Mesenchymal stem cell (in vitro differentiated cells and primary cell): ENCODE results near the gene POLR2E.

Experiments
- DNase-seq: peaks from one replicate; pipeline ENCODE4 v3.0.0-alpha.2; 2013
- H2AFZ ChIP-seq: one replicate; pipeline ENCODE4 v1.6.1; 2013; ENCODE audit warnings: low read depth, mild to moderate bottlenecking, control low read depth, inconsistent platforms, low read length, moderate library complexity
- H2AK5ac ChIP-seq: 2 replicates; pipeline ENCODE4 v1.6.1; 2013; ENCODE audit warnings: low read length, moderate library complexity, mild to moderate bottlenecking, inconsistent platforms; ENCODE audit not compliant: severe bottlenecking
- H2BK120ac ChIP-seq: one replicate; pipeline ENCODE4 v1.6.1; 2013; ENCODE audit warnings: low read depth, mild to moderate bottlenecking, inconsistent platforms, low read length, moderate library complexity
- H2BK12ac ChIP-seq, 2 experiments: one replicate each; pipeline ENCODE4 v1.6.1; 2013; ENCODE audit warnings: inconsistent platforms in 2 of 2, low read length in 2 of 2, mild to moderate bottlenecking in 2 of 2, moderate library complexity in 2 of 2, control low read depth in 1 of 2
- H2BK15ac ChIP-seq: one replicate; pipeline ENCODE4 v1.6.1; 2013; ENCODE audit warnings: mild to moderate bottlenecking, low read depth, inconsistent platforms; ENCODE audit not compliant: poor library complexity, severe bottlenecking
- H2BK5ac ChIP-seq: 2 replicates; pipeline ENCODE4 v1.6.1; 2013; ENCODE audit warnings: low read depth, mild to moderate bottlenecking, low read length, control low read depth, inconsistent platforms; ENCODE audit not compliant: poor library complexity, severe bottlenecking
- H3K14ac ChIP-seq, 2 experiments: one replicate each; pipeline ENCODE4 v1.6.1; 2013; ENCODE audit warnings: inconsistent platforms in 2 of 2, low read length in 2 of 2, control low read depth in 1 of 2, mild to moderate bottlenecking in 1 of 2, moderate library complexity in 1 of 2
- H3K18ac ChIP-seq, 2 experiments: one replicate each; pipeline ENCODE4 v1.6.1; 2013; ENCODE audit warnings: inconsistent platforms in 2 of 2, low read length in 2 of 2, control low read depth in 1 of 2, low read depth in 1 of 2, mild to moderate bottlenecking in 1 of 2
- H3K23ac ChIP-seq, 2 experiments: one replicate each; pipeline ENCODE4 v1.6.1; 2013; ENCODE audit warnings: inconsistent platforms in 2 of 2, low read length in 2 of 2, mild to moderate bottlenecking in 2 of 2, moderate library complexity in 2 of 2, control low read depth in 1 of 2
- H3K27ac ChIP-seq: 2 replicates; pipeline ENCODE4 v1.5.1; 2013; ENCODE audit warnings: mild to moderate bottlenecking, moderate library complexity, low read length, control low read depth, inconsistent platforms; ENCODE audit not compliant: poor library complexity, severe bottlenecking
- H3K27me3 ChIP-seq, 2 experiments: 2 replicates each; pipeline versions ENCODE4 v1.6.1 to v1.7.0; 2013; ENCODE audit warnings: low read length in 2 of 2, mild to moderate bottlenecking in 2 of 2, moderate library complexity in 2 of 2, control low read depth in 1 of 2, inconsistent platforms in 1 of 2; ENCODE audit not compliant: control insufficient read depth in 1 of 2, insufficient read depth in 1 of 2
- H3K36me3 ChIP-seq, 2 experiments: 2 replicates each; pipeline versions ENCODE4 v1.6.1 to v1.7.0; 2013; ENCODE audit warnings: low read length in 2 of 2, control low read depth in 1 of 2, inconsistent platforms in 1 of 2, low read depth in 1 of 2, mild to moderate bottlenecking in 1 of 2; ENCODE audit not compliant: insufficient read depth in 2 of 2, control insufficient read depth in 1 of 2
- H3K4ac ChIP-seq, 2 experiments: one replicate each; pipeline ENCODE4 v1.6.1; 2013; ENCODE audit warnings: inconsistent platforms in 2 of 2, low read length in 2 of 2, mild to moderate bottlenecking in 2 of 2, moderate library complexity in 2 of 2, control low read depth in 1 of 2, low read depth in 1 of 2
- H3K4me1 ChIP-seq: 2 replicates; pipeline ENCODE4 v1.6.1; 2013; ENCODE audit warnings: low read depth, low read length, control low read depth; ENCODE audit not compliant: control insufficient read depth, insufficient read depth
- H3K4me2 ChIP-seq: 2 replicates; pipeline ENCODE4 v1.6.1; 2013; ENCODE audit warnings: low read length, mild to moderate bottlenecking, inconsistent platforms; ENCODE audit not compliant: poor library complexity, severe bottlenecking
- H3K4me3 ChIP-seq, 2 experiments: 2 replicates each; pipeline versions ENCODE4 v1.5.1 to v1.7.0; 2013; ENCODE audit warnings: low read length in 2 of 2, mild to moderate bottlenecking in 2 of 2, control low read depth in 1 of 2, low read depth in 1 of 2; ENCODE audit not compliant: insufficient read depth in 1 of 2
- H3K79me1 ChIP-seq: replicated peaks from 2 replicates; pipeline ENCODE4 v1.6.1; 2013; ENCODE audit warnings: mild to moderate bottlenecking, control low read depth, low read length, inconsistent platforms; ENCODE audit not compliant: poor library complexity, severe bottlenecking
- H3K9ac ChIP-seq: 2 replicates; pipeline ENCODE4 v1.7.0; 2013; ENCODE audit warnings: mild to moderate bottlenecking, low read length, moderate library complexity
- H3K9me3 ChIP-seq: 2 replicates; pipeline ENCODE4 v1.7.0; 2013; ENCODE audit warnings: mild to moderate bottlenecking, low read length; ENCODE audit not compliant: control insufficient read depth
- H4K8ac ChIP-seq: one replicate; pipeline ENCODE4 v1.6.1; 2013; ENCODE audit warnings: inconsistent platforms, mild to moderate bottlenecking, low read length, moderate library complexity
- H4K91ac ChIP-seq: one replicate; pipeline ENCODE4 v1.6.1; 2013; ENCODE audit warnings: mild to moderate bottlenecking, low read length, inconsistent platforms
- WGBS: methylation state at CpG from one replicate; pipeline ENCODE4 v1.1.7; 2013; ENCODE audit warnings: mixed read lengths; 5-methylcytosine and 5-hydroxymethylcytosine counted together

The POLR2E gene

DNA sequence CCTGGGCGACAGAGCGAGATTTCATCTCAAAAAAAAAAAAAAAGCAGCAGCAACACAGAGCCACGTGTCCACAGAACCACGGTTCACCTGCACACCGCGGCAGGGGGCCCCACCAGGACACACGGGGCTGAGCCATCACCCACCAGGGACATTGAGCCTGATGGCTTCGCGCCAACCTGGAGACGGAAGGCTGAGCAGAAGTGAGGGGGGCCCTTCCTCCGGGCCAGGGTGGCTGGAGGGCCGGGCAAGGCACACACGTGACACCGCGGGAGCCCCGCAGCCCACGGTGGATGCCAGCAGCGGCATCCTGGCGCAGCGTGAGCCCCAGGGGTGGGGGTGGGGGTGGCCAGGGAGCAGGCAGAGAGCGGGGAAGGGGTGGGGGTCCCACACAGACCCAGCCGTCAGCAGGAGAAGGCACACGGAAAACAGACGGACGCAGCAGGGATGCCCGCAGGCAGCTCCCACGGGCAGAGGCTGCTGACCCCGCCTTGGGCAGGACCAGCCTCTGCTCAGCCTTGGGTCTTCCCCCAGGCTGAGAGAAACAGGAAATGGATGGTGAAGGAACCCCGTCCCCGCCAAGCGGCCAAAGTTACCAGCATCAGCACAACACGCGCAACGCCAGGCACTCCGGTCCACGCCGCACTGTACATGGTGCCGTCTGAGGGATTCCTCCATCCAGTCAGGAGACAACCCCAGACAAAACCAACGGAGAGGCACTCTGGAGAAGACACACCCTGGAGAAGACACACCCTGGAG is 45.3 kb upstream of the POLR2E start:
- 98% methylated on average over 39 of the region's 39 CpGs for whole genome bisulfite sequencing

DNA sequence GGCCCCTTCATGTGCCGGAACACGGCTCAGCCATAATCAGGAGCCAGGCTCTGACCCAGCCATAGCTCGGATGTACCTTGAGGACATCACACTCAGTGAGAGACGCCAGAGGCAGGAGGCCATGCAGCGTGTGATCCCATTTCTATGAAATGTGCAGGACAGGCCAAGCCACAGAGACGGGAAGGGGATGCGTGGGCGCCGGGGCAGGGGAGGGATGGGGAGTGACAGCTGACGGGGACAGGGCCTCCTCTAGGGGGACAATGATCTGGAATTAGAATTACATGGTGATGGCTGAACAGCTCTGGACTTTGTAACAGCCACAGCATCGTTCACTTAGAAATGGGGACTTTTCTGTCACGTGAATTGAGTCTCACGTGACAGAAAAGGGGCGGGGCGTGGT is 44.0 kb upstream of the POLR2E start:
- H3K36me3 ChIP-seq, result peaks cover 56 to 82% of the 10 kb centered on the region in 2 experiments
- H3K27me3 ChIP-seq, result no peaks in the 10 kb centered on the region
- peaks cover 35% of the 10 kb centered on the region for H3K79me1 ChIP-seq
- WGBS, result 95% methylated on average over 15 of the region's 15 CpGs
- no peak overlapping the region for H3K4me3 ChIP-seq
- no peak overlapping the region for H3K18ac ChIP-seq
- H4K8ac ChIP-seq, result no peak overlapping the region
- no peak overlapping the region for H2BK15ac ChIP-seq
- no peaks in the 10 kb centered on the region for H3K9me3 ChIP-seq
- H2BK5ac ChIP-seq, result no peak overlapping the region
- H2AK5ac ChIP-seq, result no peak overlapping the region
- H3K4ac ChIP-seq, result no peak overlapping the region
- H3K4me1 ChIP-seq, result peaks cover 12% of the 10 kb centered on the region
- H2AFZ ChIP-seq, result no peak overlapping the region
- no peak overlapping the region for H3K9ac ChIP-seq
- H3K14ac ChIP-seq, result no peak overlapping the region
- H4K91ac ChIP-seq, result no peak overlapping the region
- peak overlapping the region; percentile 24 for H2BK120ac ChIP-seq
- DNase-seq, result no peak
- no peak overlapping the region for H3K27ac ChIP-seq
- H3K4me2 ChIP-seq, result no peak overlapping the region
- no peak overlapping the region for H2BK12ac ChIP-seq
- no peak overlapping the region for H3K23ac ChIP-seq

More for the DNA sequence above, 45.3 kb upstream of the POLR2E start:
- Histone ChIP-seq H3K14ac (no peak overlapping the region), H3K4me3 (no peak overlapping the region), H3K27ac (no peak overlapping the region), H3K27me3 (no peaks in the 10 kb centered on the region), H2BK120ac (no peak overlapping the region), H3K79me1 (peaks cover 34% of the 10 kb centered on the region), H3K4ac (no peak overlapping the region), H3K9ac (no peak overlapping the region), H2AK5ac (no peak overlapping the region), H2BK5ac (no peak overlapping the region), H3K4me2 (no peak overlapping the region), H2BK12ac (no peak overlapping the region), H2BK15ac (no peak overlapping the region), H2AFZ (no peak overlapping the region), H3K4me1 (peaks cover 11% of the 10 kb centered on the region), H3K9me3 (no peaks in the 10 kb centered on the region), H4K8ac (no peak overlapping the region), H4K91ac (no peak overlapping the region), H3K23ac (no peak overlapping the region), H3K18ac (no peak overlapping the region), H3K36me3 (peaks cover 57 to 79% of the 10 kb centered on the region in 2 experiments)
- no peak for DNase-seq

DNA sequence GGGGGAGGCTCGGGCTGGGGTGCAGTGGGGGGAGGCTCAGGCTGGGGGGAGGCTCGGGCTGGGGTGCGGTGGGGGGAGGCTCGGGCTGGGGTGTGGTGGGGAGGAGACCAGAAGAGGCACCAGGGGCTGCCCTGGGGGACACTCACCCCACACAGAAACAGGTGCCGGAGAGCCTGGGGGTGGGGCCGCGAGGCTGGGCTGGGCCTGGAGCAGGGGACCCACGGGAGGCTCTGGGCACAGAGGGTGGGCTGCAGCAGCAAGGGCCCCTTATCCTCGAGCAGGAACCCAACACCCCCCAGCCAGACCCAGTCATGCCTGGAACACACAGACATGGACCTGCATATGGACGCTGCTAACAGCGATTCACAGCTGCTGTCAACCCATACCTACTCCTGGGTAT is 42.9 kb upstream of the POLR2E start:
- H2BK15ac ChIP-seq, result no peak overlapping the region
- H2AFZ ChIP-seq, result no peak overlapping the region
- H3K4me3 ChIP-seq, result no peak overlapping the region
- H3K23ac ChIP-seq, result no peak overlapping the region
- no peak for DNase-seq
- H4K8ac ChIP-seq, result no peak overlapping the region
- no peak overlapping the region for H3K27ac ChIP-seq
- H2BK120ac ChIP-seq, result no peak overlapping the region
- H2BK5ac ChIP-seq, result no peak overlapping the region
- H2AK5ac ChIP-seq, result no peak overlapping the region
- H3K9me3 ChIP-seq, result no peaks in the 10 kb centered on the region
- peaks cover 36% of the 10 kb centered on the region for H3K79me1 ChIP-seq
- no peak overlapping the region for H3K18ac ChIP-seq
- peaks cover 20% of the 10 kb centered on the region for H3K4me1 ChIP-seq
- no peak overlapping the region for H3K4me2 ChIP-seq
- no peak overlapping the region for H3K4ac ChIP-seq
- no peak overlapping the region for H2BK12ac ChIP-seq
- no peaks in the 10 kb centered on the region for H3K27me3 ChIP-seq
- H3K36me3 ChIP-seq, result peaks cover 51 to 82% of the 10 kb centered on the region in 2 experiments
- no peak overlapping the region for H4K91ac ChIP-seq
- H3K14ac ChIP-seq, result no peak overlapping the region
- no peak overlapping the region for H3K9ac ChIP-seq
- 95% methylated on average over 7 of the region's 11 CpGs for WGBS

DNA sequence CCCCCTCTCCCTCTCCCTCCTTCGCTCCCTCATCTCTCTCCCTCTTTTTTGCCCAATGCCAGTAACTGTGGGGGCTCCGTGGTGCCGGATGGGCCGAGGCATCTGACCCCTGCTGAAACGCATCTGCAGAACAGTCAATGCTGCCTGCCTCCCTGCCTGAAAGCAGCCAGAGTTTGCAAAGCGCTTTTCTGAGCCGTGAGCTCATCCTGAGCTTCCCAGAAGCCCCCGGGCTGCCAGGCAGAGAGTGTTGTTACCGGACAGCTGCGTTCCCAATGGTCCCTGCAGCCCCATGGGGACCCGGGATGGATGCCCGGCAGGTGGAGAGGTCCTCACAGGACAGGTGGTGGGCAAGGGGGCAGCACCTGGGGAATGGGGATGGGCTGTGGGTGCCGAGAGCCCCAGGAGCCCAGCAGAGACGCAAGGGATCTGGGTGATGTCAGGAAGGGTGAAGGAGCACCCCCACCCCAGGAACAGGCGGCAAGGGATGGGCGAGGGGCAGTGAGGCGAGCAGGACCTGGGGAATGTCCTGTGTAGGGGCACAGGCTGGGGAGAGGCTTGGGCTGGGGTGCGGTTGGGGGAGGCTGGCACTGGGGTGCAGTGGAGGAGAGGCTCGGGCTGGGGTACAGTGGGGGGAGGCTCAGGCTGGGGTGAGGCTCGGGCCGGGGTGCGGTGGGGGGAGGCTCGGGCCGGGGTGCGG is 41.6 kb upstream of the POLR2E start:
- Histone ChIP-seq H3K18ac (no peak overlapping the region), H2AFZ (no peak overlapping the region), H3K23ac (no peak overlapping the region), H3K4me3 (no peak overlapping the region), H3K27me3 (no peaks in the 10 kb centered on the region), H3K27ac (no peak overlapping the region), H3K79me1 (peaks cover 31% of the 10 kb centered on the region), H2BK15ac (no peak overlapping the region), H4K8ac (no peak overlapping the region), H2BK120ac (no peak overlapping the region), H3K9ac (no peak overlapping the region), H3K4ac (no peak overlapping the region), H3K14ac (no peak overlapping the region), H3K9me3 (no peaks in the 10 kb centered on the region), H3K36me3 (peaks cover 41 to 72% of the 10 kb centered on the region in 2 experiments), H2BK5ac (no peak overlapping the region), H2BK12ac (no peak overlapping the region), H3K4me2 (no peak overlapping the region), H4K91ac (no peak overlapping the region), H2AK5ac (no peak overlapping the region), H3K4me1 (peaks cover 30% of the 10 kb centered on the region)
- DNase-seq, result no peak
- WGBS, result 85% methylated on average over 19 of the region's 25 CpGs
